Left ventricle myocardium inferior (tissue), 1 donor: Measurements from ENCODE around the gene PNCK. TPM values are rescaled to one million over a fixed set of nuclear protein-coding genes. Genes with fewer than 3 reads are reported as not detected.

ENCODE experiments used
- DNase-seq: peaks from one replicate; pipeline ENCODE4 v3.0.0-alpha.2; 2020
- H3K27ac ChIP-seq: fragments of 200-600 bp; replicated peaks from 2 replicates; pipeline ENCODE4 v1.8.0; 2021
- H3K27me3 ChIP-seq: fragments of 200-600 bp; 2 replicates; pipeline ENCODE4 v1.8.0; 2021; ENCODE audit warnings: low read depth
- H3K36me3 ChIP-seq: fragments of 200-600 bp; 2 replicates; pipeline ENCODE4 v1.8.0; 2021
- H3K4me1 ChIP-seq: fragments of 200-600 bp; 2 replicates; pipeline ENCODE4 v1.8.0; 2021
- H3K4me3 ChIP-seq: fragments of 200-600 bp; 2 replicates; pipeline ENCODE4 v1.8.0; 2021; ENCODE audit warnings: mild to moderate bottlenecking, moderate library complexity
- H3K9me3 ChIP-seq: fragments of 200-600 bp; replicated peaks from 2 replicates; pipeline ENCODE4 v1.8.0; 2021
- intact Hi-C: fragments of 100-400 bp; cut with micrococcal nuclease; formaldehyde crosslinking; loops from one replicate; pipeline ENCODE4 v1.11.0; 2022
- long read RNA-seq: library from polyadenylated mRNA; unstranded; transcript quantifications from one replicate; pipeline ENCODE4 v2.0.0, GENCODE V29; 2021
- total RNA-seq: library from RNA; stranded (reverse); fragmentation: NEBNext Ultra II Directional; extraction: Animal tissue kit (Norgen Biotek cat#: 25700); gene quantifications from one replicate; pipeline ENCODE4 v1.2.1, GENCODE V29; 2021
- TF ChIP-seq, protein P1 (sequence below): fragments of 200-600 bp; IDR thresholded peaks from 2 replicates; pipeline ENCODE4 v1.8.0; 2021; ENCODE audit warnings: antibody characterized with exemption, mild to moderate bottlenecking, borderline replicate concordance
- donor health status: DM: no; HTN: yes; CAD: no; lungs with severe emphysema.

The PNCK gene
- 6.1 TPM for total RNA-seq
- long read RNA-seq, partial matches to known transcripts, result 3 of 8 reads
- long read RNA-seq, other reads (novel, unspliced or antisense), result 1 of 8 reads

DNA sequence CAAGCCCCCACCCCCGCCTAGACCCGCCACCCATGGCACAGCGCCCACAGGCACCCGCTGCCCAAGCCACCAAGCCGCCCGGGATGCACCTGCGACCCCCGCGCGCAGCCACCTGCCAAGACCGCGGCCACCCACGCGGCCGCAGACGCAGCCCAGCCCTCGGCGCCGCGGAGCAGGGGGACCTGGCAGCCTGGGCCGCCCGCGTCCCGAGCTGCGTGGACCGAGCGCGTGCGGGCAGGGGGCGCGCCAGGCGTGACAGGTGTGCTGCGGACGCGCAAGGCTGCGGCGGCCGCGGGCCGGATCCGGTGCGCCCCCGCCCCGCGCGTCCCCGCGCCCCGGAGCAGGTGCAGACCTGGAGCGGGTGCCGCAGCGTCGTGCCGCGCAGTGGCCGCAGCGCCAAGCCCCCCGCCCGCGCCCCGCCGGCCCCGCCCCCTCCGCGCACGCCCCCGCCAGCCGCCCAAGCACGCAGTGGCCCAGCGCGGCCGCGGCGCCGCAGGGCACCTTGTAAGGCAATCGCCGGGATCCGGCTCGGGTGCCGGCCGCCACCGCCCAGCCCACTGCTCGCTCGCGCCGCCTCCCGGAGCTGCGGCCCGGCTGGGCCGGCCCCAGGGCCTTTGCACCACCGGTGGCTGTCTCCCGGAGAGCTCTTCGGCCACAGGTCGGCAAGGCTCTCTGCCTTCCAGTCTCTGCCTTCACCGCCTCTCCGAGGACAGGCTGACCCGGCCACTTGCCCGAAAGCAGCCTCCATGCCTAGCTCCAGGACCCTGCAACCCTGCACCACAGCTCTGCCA lies at the start of gene PNCK:
TSS of gene PNCK (minus strand) at position 386 of the 791 bp plus-strand sequence. CDS start 737 bp downstream, outside the sequence.
- intact Hi-C loops, result no loop called here
- no peak within 1 kb of the TSS for H3K27ac ChIP-seq

DNA sequence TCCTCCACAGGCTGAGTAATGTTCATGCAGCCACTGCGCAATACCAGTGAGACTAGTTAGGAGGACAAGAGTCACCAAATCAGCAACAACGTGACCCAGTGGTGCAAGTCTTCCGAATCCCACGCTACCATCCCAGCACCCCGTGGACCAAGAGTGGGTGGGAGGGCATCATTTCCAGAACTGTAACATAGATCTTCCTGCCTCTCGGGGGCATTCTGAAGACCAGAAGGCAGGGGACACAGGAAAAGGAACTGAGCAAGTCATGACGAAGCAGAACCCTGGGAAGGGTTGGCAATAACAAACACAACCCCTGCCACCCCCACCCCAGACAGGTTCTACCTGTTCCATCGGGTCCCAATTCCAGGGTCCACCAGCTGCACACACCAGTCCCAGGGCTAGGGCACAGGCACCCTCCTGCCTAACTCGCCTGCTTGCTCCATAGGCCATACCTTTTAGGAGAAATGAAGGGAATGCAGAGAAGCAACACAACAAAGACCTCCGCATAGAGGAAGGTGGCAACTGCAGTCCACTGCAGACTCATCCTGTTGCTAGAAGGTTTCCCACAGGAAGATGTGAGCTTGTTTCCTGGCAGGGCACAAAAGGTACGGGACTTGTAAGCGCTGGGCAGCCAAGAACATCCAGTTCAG lies 49.2 kb upstream of the PNCK start:
- Histone ChIP-seq H3K9me3 (no peaks in the 10 kb centered on the region), H3K27me3 (no peaks in the 10 kb centered on the region), H3K36me3 (peaks cover 24% of the 10 kb centered on the region), H3K27ac (peak overlapping the region; percentile 93), H3K4me3 (peak overlapping the region; percentile 81), H3K4me1 (peaks cover 55% of the 10 kb centered on the region)
- TF ChIP-seq, protein P1, sequence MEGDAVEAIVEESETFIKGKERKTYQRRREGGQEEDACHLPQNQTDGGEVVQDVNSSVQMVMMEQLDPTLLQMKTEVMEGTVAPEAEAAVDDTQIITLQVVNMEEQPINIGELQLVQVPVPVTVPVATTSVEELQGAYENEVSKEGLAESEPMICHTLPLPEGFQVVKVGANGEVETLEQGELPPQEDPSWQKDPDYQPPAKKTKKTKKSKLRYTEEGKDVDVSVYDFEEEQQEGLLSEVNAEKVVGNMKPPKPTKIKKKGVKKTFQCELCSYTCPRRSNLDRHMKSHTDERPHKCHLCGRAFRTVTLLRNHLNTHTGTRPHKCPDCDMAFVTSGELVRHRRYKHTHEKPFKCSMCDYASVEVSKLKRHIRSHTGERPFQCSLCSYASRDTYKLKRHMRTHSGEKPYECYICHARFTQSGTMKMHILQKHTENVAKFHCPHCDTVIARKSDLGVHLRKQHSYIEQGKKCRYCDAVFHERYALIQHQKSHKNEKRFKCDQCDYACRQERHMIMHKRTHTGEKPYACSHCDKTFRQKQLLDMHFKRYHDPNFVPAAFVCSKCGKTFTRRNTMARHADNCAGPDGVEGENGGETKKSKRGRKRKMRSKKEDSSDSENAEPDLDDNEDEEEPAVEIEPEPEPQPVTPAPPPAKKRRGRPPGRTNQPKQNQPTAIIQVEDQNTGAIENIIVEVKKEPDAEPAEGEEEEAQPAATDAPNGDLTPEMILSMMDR, result no peak
- DNase-seq, result no peak
- intact Hi-C loops, result no loop called here

More for the DNA sequence above, at the start of gene PNCK:
- TF ChIP-seq, protein P1, result no peak
- Histone ChIP-seq H3K4me1 (no peaks in the 10 kb centered on the region), H3K36me3 (no peaks in the 10 kb centered on the region), H3K4me3 (peak within 1 kb of the TSS; percentile 14), H3K27me3 (peaks cover 20% of the 10 kb centered on the region), H3K9me3 (no peaks in the 10 kb centered on the region)
- no peak for DNase-seq

DNA sequence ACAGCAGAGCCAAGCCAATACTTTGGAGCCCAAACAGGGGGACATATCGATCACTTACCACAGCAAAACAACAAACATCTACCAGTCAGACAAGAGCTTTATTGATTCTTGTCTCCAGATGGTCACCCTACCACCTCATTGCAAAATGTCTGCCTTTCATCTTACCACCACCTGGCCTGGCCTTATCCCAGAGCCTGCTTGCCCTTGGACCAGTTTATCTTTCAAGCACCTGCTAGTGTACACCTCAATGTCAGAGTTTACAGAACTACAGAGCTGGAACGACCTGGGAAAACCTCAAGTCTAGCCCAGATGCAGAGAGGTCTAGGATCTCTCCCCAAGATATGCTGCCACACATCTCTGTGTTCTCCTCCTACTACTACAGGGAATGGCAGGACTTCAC lies 46.1 kb upstream of the PNCK start:
- H3K9me3 ChIP-seq, result no peaks in the 10 kb centered on the region
- TF ChIP-seq, protein P1, result no peak
- DNase-seq, result no peak
- peaks cover 24% of the 10 kb centered on the region for H3K4me1 ChIP-seq
- H3K36me3 ChIP-seq, result peaks cover 36% of the 10 kb centered on the region
- H3K4me3 ChIP-seq, result no peak overlapping the region
- intact Hi-C loops, result no loop called here
- H3K27me3 ChIP-seq, result no peaks in the 10 kb centered on the region
- no peak overlapping the region for H3K27ac ChIP-seq

DNA sequence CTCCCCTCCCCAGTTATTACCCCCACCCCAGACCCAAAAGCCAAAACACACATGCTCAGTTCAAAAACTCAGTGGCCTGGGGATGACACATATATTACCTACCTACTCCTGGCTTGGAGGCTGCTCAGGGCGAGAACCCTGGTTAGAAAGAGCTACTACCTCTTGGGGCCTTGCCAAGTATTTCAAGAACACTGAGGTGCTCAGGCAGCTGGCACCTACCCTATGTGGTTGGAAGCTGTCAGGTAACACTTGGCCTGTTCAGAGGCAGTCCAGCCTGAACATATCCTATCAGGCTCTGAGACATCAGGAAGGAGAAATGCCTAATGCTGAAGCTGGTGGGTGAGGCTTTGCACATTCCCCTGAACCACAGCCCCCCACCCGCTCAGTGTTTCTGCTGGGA lies 45.6 kb upstream of the PNCK start:
- peaks cover 39% of the 10 kb centered on the region for H3K36me3 ChIP-seq
- no peaks in the 10 kb centered on the region for H3K27me3 ChIP-seq
- peaks cover 24% of the 10 kb centered on the region for H3K4me1 ChIP-seq
- H3K9me3 ChIP-seq, result no peaks in the 10 kb centered on the region
- no peak overlapping the region for H3K27ac ChIP-seq
- H3K4me3 ChIP-seq, result no peak overlapping the region
- intact Hi-C loops, result no loop called here
- DNase-seq, result no peak
- TF ChIP-seq, protein P1, result no peak

DNA sequence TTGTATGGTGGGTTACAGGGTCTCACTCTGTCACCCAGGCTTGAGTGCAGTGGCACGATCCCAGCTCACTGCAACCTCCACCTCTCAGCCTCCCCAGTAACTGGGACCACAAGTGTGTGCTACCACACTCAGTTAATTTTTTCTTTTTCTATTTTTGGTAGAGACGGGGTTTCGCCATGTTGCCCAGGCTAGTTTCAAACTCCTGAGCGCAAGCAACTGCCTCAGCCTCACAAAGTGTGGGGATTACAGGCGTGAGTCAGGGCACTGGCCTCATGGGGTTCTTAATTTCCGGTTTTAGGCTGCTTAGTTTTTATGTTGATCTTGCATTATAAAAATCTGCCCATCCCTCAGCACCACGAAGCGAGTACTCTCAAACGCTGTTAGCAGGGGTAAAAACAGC lies 43.8 kb upstream of the PNCK start:
- H3K36me3 ChIP-seq, result peaks cover 39% of the 10 kb centered on the region

More for the DNA sequence above, 43.8 kb upstream of the PNCK start:
- Histone ChIP-seq H3K4me3 (no peak overlapping the region), H3K4me1 (peaks cover 7% of the 10 kb centered on the region), H3K27me3 (no peaks in the 10 kb centered on the region), H3K27ac (no peak overlapping the region), H3K9me3 (no peaks in the 10 kb centered on the region)
- no peak for DNase-seq
- intact Hi-C loops, result no loop called here
- TF ChIP-seq, protein P1, result no peak
